ENCODE measurements around the gene ARID1B.

DNA sequence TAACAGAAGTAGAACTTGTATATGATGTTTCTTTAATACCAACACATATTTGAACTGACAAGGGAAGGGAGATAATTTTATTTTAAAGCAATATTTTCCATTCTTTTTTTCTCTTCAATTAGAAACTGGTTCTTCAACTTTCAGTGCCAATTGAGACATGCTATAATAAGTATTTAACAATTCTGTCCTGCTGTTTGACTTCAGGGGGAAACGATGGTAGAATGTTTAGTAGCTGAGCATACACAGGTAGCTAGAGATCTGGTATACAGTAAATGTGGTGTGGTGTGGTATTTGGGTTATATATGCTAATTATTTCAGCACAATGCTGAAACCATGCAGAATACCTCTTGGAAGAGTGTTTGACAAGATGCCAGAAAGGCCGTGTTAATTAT, 156.9 kb downstream of the ARID1B start:
- no peak for TF ChIP-seq GATA2 (IDR thresholded peaks at IDR 0.05; ENCODE audit: low read depth, low read length)
- no peak for TF ChIP-seq GATA3 (IDR thresholded peaks at IDR 0.05; ENCODE audit: low read depth, low read length)
